ENCODE results near the gene MTUS2. TPM values are rescaled to one million over a fixed set of nuclear protein-coding genes. Genes with fewer than 3 reads are reported as not detected.
"Not testable (repeated sequence)": the region's sequence is repeated elsewhere in the genome, so short reads cannot be mapped to it uniquely, and the experiment has no call there.

The MTUS2 gene
- total and polyA plus RNA-seq, 5 donors from 2014 or later: 0.02 to 0.03 (median 0.03) TPM; not detected in 2

DNA sequence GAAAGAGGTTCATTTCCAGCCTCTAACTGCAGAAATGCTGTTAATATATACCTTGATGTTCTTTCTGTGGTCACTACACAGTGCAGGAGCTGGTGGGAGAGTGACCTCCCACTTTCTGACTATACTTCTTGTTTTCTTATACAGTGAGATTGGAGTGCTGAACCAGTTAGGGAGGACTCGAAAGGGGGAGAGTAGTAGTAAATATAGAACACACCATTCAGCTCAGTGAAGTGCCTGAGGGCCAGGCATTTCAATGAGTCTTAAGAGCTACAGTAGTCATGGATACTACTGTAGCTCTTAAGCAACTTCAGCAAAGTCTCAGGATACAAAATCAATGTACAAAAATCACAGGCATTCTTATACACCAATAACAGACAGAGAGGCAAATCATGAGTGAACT is 372.9 kb downstream of the MTUS2 start:
- ATAC-seq (ENCODE audit: low read depth in 2 of 2) (no peak), DNase-seq (no peak)
- no peaks in the 10 kb centered on the region for H3K4me1 ChIP-seq (ENCODE audit: control insufficient read depth, insufficient read depth, low read length, poor library complexity, severe bottlenecking)
- Mint-ChIP-seq H3K27me3 (no peaks in the 10 kb centered on the region), H3K36me3 (no peaks in the 10 kb centered on the region), H3K4me1 (no peaks in the 10 kb centered on the region), H3K9me3 (peaks cover 0 to 15% (median 12%) of the 10 kb centered on the region in 7 donors), H3K27ac (no peak overlapping the region), H3K4me3 (no peak overlapping the region)
- H3K9me3 ChIP-seq (ENCODE audit: control insufficient read depth in 2 of 2, low read length in 2 of 2): no peaks in the 10 kb centered on the region
- no peak overlapping the region for H3K4me3 ChIP-seq (ENCODE audit: low read depth, low read length)
- no peaks in the 10 kb centered on the region for H3K36me3 ChIP-seq (ENCODE audit: control insufficient read depth, insufficient read depth, low read length)
- no peaks in the 10 kb centered on the region for H3K27me3 ChIP-seq (ENCODE audit: control insufficient read depth, insufficient read depth, low read length)
- no peak overlapping the region for H3K27ac ChIP-seq (ENCODE audit: insufficient read depth, low read length, poor library complexity, severe bottlenecking)

DNA sequence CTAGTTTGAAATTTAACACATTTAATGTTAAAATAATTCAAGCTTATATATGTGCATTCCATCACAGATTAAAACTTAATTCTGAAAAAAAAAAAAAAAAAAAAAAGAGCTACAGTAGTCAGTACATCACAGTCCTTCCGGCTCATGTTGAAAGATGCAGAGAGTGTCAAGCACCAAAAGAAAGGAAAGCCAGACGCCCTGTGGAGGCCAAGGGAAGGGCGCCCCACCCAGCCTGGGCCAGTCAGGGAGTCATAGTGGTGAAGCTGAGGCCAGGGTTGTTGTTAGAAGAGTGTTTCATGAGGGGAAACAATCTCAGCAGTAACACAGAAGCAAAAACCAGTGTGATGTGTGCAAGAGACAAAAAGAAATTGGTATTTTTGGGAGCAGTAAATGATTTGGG is 375.3 kb downstream of the MTUS2 start:
- Mint-ChIP-seq H3K9me3 (peaks cover 0 to 25% (median 12%) of the 10 kb centered on the region in 7 donors), H3K4me1 (no peaks in the 10 kb centered on the region), H3K27me3 (no peaks in the 10 kb centered on the region), H3K36me3 (no peaks in the 10 kb centered on the region), H3K27ac (no peak overlapping the region), H3K4me3 (no peak overlapping the region)
- H3K9me3 ChIP-seq (ENCODE audit: control insufficient read depth in 2 of 2, low read length in 2 of 2): no peaks in the 10 kb centered on the region
- DNase-seq (no peak), ATAC-seq (ENCODE audit: low read depth in 2 of 2) (no peak)
- H3K27me3 ChIP-seq (ENCODE audit: control insufficient read depth, insufficient read depth, low read length): no peaks in the 10 kb centered on the region
- H3K4me3 ChIP-seq (ENCODE audit: low read depth, low read length): no peak overlapping the region
- no peaks in the 10 kb centered on the region for H3K36me3 ChIP-seq (ENCODE audit: control insufficient read depth, insufficient read depth, low read length)
- no peaks in the 10 kb centered on the region for H3K4me1 ChIP-seq (ENCODE audit: control insufficient read depth, insufficient read depth, low read length, poor library complexity, severe bottlenecking)
- no peak overlapping the region for H3K27ac ChIP-seq (ENCODE audit: insufficient read depth, low read length, poor library complexity, severe bottlenecking)

DNA sequence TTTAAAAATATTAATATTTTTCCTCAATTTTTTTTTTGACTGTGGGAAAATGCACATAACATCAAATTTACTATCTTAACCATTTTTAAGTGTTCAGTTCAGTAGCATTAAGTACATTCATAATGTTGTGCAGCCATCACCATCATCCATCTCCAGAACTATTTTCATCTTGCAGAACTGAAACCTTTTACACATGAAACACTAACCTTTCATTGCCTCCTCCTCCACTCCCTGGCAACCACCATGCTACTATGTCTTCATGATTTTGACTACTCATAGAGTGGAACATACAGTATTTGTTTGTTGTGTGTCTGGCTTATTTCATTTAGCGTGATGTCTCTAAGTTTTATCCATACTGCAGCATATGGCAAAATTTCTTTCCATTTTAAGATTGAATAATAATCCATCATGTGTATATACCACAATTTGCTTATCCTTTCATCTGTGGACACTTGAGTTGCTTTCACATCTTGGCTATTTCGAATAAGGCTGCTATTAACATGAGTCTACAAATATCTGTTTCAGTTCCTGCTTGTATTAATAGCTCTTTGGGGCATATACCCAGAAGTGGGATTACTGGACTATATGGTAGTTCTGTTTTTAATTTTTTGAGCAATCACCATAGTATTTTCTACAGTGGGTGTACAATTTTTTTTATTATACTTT is 376.4 kb downstream of the MTUS2 start:
- no peaks in the 10 kb centered on the region for H3K9me3 ChIP-seq (ENCODE audit: control insufficient read depth in 2 of 2, low read length in 2 of 2)
- Mint-ChIP-seq H3K4me1 (no peaks in the 10 kb centered on the region), H3K9me3 (peaks cover 0 to 28% (median 12%) of the 10 kb centered on the region in 7 donors), H3K27ac (no peak overlapping the region), H3K27me3 (no peaks in the 10 kb centered on the region), H3K4me3 (no peak overlapping the region), H3K36me3 (no peaks in the 10 kb centered on the region)
- H3K27me3 ChIP-seq (ENCODE audit: control insufficient read depth, insufficient read depth, low read length): no peaks in the 10 kb centered on the region
- no peaks in the 10 kb centered on the region for H3K4me1 ChIP-seq (ENCODE audit: control insufficient read depth, insufficient read depth, low read length, poor library complexity, severe bottlenecking)
- no peak overlapping the region for H3K27ac ChIP-seq (ENCODE audit: insufficient read depth, low read length, poor library complexity, severe bottlenecking)
- H3K4me3 ChIP-seq (ENCODE audit: low read depth, low read length): no peak overlapping the region
- no peaks in the 10 kb centered on the region for H3K36me3 ChIP-seq (ENCODE audit: control insufficient read depth, insufficient read depth, low read length)
- ATAC-seq (ENCODE audit: low read depth in 2 of 2) (no peak), DNase-seq (no peak)

DNA sequence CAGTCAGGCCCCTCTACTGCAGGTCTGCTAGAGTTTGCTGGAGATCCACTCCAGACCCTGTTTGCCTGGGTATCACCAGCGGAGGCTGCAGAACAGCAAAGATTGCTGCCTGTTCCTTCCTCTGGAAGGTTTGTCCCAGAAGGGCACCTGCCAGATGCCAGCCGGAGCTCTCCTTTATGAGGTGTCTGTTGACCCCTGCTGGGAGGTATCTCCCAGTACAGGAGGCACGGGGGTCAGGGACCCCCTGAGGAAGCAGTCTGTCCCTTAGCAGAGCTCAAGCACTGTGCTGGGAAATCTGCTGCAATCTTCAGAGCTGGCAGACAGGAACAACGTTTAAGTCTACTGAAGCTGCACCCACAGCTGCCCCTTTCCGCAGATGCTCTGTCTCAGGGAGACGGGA is 382.6 kb downstream of the MTUS2 start:
- not testable (repeated sequence) for H3K9me3 ChIP-seq (ENCODE audit: control insufficient read depth in 2 of 2, low read length in 2 of 2); H3K4me1 Mint-ChIP-seq; H3K27ac ChIP-seq (ENCODE audit: insufficient read depth, low read length, poor library complexity, severe bottlenecking); H3K36me3 ChIP-seq (ENCODE audit: control insufficient read depth, insufficient read depth, low read length); H3K4me1 ChIP-seq (ENCODE audit: control insufficient read depth, insufficient read depth, low read length, poor library complexity, severe bottlenecking); H3K4me3 ChIP-seq (ENCODE audit: low read depth, low read length); H3K36me3 Mint-ChIP-seq; H3K27ac Mint-ChIP-seq; DNase-seq; H3K4me3 Mint-ChIP-seq; H3K27me3 ChIP-seq (ENCODE audit: control insufficient read depth, insufficient read depth, low read length); H3K27me3 Mint-ChIP-seq; ATAC-seq (ENCODE audit: low read depth in 2 of 2)
- peaks cover 2 to 19% (median 5%) of the 10 kb centered on the region in 7 donors for H3K9me3 Mint-ChIP-seq

DNA sequence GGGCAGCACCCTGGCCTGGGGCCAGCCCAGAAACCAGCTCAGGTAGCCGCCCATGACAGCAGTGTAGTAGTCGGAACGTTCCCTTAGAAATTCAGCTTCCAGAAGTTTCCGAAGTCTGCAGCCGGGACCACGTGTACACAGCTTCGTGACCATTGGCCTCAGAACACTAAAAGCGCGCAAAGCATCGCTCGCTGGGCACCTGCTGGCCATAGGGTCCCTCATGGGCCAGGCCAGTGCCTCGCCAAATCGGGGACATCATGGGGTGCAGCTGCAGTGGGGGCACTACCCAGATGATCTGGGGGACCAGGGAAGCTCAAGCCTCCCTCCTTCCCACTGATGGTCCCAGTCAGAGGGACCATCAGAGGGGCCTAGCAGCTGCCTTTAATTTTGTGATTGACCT is 384.5 kb downstream of the MTUS2 start:
- Mint-ChIP-seq H3K27me3 (no peaks in the 10 kb centered on the region), H3K36me3 (no peaks in the 10 kb centered on the region), H3K4me3 (no peak overlapping the region), H3K4me1 (no peaks in the 10 kb centered on the region), H3K9me3 (peaks cover 0 to 13% (median 5%) of the 10 kb centered on the region in 7 donors), H3K27ac (no peak overlapping the region)
- no peaks in the 10 kb centered on the region for H3K27me3 ChIP-seq (ENCODE audit: control insufficient read depth, insufficient read depth, low read length)
- H3K4me1 ChIP-seq (ENCODE audit: control insufficient read depth, insufficient read depth, low read length, poor library complexity, severe bottlenecking): no peaks in the 10 kb centered on the region
- H3K9me3 ChIP-seq (ENCODE audit: control insufficient read depth in 2 of 2, low read length in 2 of 2): no peaks in the 10 kb centered on the region
- no peak overlapping the region for H3K27ac ChIP-seq (ENCODE audit: insufficient read depth, low read length, poor library complexity, severe bottlenecking)
- H3K36me3 ChIP-seq (ENCODE audit: control insufficient read depth, insufficient read depth, low read length): no peaks in the 10 kb centered on the region
- DNase-seq (no peak), ATAC-seq (ENCODE audit: low read depth in 2 of 2) (no peak)
- H3K4me3 ChIP-seq (ENCODE audit: low read depth, low read length): no peak overlapping the region

DNA sequence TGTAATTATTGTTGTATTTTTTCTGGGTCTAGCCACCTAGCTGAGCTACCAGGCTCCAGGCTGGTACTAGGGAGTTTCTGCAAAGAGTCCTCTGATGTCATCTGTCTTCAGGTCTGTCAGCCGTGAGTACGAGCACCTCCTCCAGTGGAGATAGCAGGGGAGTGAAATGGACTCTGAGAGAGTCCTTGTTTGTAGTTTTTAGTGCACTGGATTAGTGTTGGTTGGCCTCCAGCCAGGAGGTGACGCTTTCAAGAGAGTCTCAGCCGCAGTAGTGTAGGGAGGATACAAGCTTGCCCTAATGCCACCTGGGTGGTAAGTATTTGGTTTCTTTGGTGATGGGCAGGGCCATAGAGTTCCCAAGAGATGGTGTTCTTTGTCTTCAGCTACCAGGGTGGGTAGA is 390.5 kb downstream of the MTUS2 start:
- DNase-seq (no peak), ATAC-seq (ENCODE audit: low read depth in 2 of 2) (no peak)
- Mint-ChIP-seq H3K4me3 (no peak overlapping the region), H3K27ac (no peak overlapping the region), H3K36me3 (no peaks in the 10 kb centered on the region), H3K4me1 (no peaks in the 10 kb centered on the region), H3K27me3 (peaks cover 4% of the 10 kb centered on the region), H3K9me3 (peaks cover 3 to 7% (median 4%) of the 10 kb centered on the region in 7 donors)
- Histone ChIP-seq H3K27me3 (ENCODE audit: control insufficient read depth, insufficient read depth, low read length) (no peaks in the 10 kb centered on the region), H3K9me3 (ENCODE audit: control insufficient read depth in 2 of 2, low read length in 2 of 2) (no peaks in the 10 kb centered on the region), H3K4me3 (ENCODE audit: low read depth, low read length) (no peak overlapping the region), H3K27ac (ENCODE audit: insufficient read depth, low read length, poor library complexity, severe bottlenecking) (no peak overlapping the region), H3K4me1 (ENCODE audit: control insufficient read depth, insufficient read depth, low read length, poor library complexity, severe bottlenecking) (no peaks in the 10 kb centered on the region), H3K36me3 (ENCODE audit: control insufficient read depth, insufficient read depth, low read length) (no peaks in the 10 kb centered on the region)

DNA sequence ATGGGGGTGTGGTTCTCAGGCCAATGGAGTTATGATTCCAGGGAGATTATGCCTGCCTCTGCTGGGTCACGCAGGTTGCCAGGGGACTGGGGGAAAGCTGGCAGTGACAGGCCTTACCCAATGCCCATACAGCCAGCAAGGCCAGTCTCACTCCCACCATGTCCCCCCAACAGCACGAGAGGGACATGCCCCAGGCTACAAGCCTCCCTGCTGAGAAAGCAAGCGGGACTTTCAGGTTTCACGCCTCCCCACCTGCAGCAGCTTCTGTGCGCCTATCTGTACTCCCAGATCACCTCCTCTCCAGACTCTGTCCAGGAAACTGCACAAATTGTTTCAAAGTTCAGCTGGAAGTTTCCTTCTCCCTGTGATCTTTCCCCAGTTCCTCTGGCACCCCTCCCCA is 391.0 kb downstream of the MTUS2 start:
- H3K36me3 ChIP-seq (ENCODE audit: control insufficient read depth, insufficient read depth, low read length); H3K4me3 Mint-ChIP-seq; H3K4me1 Mint-ChIP-seq; H3K27ac Mint-ChIP-seq; H3K9me3 Mint-ChIP-seq; H3K4me1 ChIP-seq (ENCODE audit: control insufficient read depth, insufficient read depth, low read length, poor library complexity, severe bottlenecking); ATAC-seq (ENCODE audit: low read depth in 2 of 2); DNase-seq; H3K4me3 ChIP-seq (ENCODE audit: low read depth, low read length); H3K27me3 ChIP-seq (ENCODE audit: control insufficient read depth, insufficient read depth, low read length); H3K27ac ChIP-seq (ENCODE audit: insufficient read depth, low read length, poor library complexity, severe bottlenecking); H3K9me3 ChIP-seq (ENCODE audit: control insufficient read depth in 2 of 2, low read length in 2 of 2); H3K27me3 Mint-ChIP-seq; H3K36me3 Mint-ChIP-seq: not testable (repeated sequence)

DNA sequence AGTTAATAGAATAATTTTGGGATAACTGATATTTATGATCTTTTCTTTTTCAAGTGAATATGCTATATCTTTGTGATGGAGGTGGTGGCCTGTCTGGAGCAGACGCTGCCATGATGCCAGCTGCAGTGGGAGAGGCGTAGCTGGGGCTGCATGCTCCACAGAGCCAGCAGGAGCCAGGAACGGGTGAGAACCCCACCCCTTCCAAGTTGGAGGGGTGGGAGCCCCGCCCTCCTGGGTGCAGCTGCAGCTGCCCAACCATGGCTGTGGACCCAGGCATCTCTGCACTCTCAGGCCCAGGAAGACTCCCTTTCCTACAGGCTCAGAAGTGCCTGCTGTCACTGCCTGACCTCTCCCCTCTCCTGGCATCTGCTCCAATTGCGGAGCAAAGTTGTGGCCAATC is 402.3 kb downstream of the MTUS2 start:
- Mint-ChIP-seq H3K4me3 (no peak overlapping the region), H3K4me1 (no peaks in the 10 kb centered on the region), H3K9me3 (peaks cover 0 to 7% (median 5%) of the 10 kb centered on the region in 7 donors), H3K27ac (no peak overlapping the region), H3K27me3 (peaks cover 5% of the 10 kb centered on the region), H3K36me3 (no peaks in the 10 kb centered on the region)
- DNase-seq (no peak), ATAC-seq (ENCODE audit: low read depth in 2 of 2) (no peak)
- no peaks in the 10 kb centered on the region for H3K27me3 ChIP-seq (ENCODE audit: control insufficient read depth, insufficient read depth, low read length)
- H3K36me3 ChIP-seq (ENCODE audit: control insufficient read depth, insufficient read depth, low read length): no peaks in the 10 kb centered on the region
- peaks cover 0 to 3% of the 10 kb centered on the region in 2 experiments for H3K9me3 ChIP-seq (ENCODE audit: control insufficient read depth in 2 of 2, low read length in 2 of 2)
- no peak overlapping the region for H3K4me3 ChIP-seq (ENCODE audit: low read depth, low read length)
- H3K4me1 ChIP-seq (ENCODE audit: control insufficient read depth, insufficient read depth, low read length, poor library complexity, severe bottlenecking): no peaks in the 10 kb centered on the region
- H3K27ac ChIP-seq (ENCODE audit: insufficient read depth, low read length, poor library complexity, severe bottlenecking): no peak overlapping the region
